Measurements from ENCODE around the gene MTERF4.

Gene MTERF4

DNA sequence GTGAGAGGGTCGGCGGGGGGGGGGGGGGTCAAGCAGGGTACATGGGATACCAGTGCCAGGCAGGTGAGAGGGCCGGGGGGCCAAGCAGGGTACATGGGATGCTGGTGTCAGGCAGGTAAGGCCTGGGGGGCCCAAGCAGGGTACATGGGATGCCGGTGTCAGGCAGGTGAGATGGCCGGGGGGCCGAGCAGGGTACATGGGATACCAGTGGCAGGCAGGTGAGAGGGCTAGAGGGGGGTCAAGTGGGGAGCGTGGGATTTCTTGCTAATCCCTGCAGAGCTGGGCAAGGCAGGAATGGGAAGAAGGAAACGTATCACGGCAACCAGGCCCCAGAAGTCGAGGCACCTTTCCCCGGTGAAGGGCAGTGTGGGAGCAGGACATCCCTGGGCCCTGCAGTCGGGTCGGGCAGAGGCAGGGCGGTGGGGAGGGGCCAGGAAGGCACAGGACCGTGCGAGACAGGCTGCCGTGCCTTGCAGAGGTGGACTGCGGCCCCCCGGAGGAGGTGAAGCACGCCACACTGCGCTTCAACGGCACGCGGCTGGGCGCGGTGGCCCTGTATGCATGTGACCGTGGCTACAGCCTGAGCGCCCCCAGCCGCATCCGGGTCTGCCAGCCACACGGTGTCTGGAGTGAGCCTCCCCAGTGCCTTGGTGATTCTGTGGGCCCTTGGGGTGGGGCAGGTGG, 49.3 kb downstream of the MTERF4 start:
- no peak for ATAC-seq

DNA sequence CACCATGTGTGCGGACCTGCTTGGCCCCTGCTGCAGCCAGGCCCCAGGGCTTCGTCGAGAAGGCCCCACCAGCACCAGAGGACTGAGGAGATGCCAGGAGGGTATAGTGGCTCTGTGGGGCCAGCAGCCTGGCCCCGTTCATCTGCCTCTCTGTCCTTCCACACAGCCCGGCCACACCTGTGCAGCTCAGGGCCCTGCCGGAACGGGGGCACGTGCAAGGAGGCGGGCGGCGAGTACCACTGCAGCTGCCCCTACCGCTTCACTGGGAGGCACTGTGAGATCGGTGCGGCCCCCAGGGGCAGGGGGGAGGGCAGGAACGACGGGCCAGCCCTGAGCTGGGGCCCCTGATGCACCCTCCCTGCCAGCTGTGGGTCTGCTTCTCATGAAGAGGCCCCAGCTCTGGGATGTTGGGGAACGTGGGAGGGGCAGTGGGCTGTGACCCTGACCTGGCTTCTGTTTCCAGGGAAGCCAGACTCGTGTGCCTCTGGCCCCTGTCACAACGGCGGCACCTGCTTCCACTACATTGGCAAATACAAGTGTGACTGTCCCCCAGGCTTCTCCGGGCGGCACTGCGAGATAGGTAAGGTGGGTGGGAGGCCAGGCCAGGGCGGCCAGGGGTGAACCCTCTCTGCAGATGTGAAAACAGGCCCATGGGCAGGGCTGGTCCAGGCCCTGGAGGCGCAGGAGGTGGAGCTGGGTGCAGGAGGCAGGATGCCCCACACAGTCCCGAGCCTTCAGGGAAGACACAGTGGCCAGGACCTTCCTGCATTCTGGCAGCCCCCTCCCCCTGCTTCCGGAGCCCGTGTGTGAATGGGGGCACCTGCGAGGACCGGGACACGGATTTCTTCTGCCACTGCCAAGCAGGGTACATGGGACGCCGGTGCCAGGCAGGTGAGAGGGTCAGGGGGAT, 50.3 kb downstream of the MTERF4 start:
- ATAC-seq, result no peak
- TF ChIP-seq ZNF8 (CRISPR knock-in tag; IDR thresholded peaks at IDR 0.05) (no peak), BACH2 (CRISPR knock-in tag; IDR thresholded peaks at IDR 0.05; ENCODE audit: borderline replicate concordance) (no peak), ISL1 (CRISPR knock-in tag; IDR thresholded peaks at IDR 0.05) (no peak), ARNTL (CRISPR knock-in tag; IDR thresholded peaks at IDR 0.05; ENCODE audit: borderline replicate concordance, low read depth) (no peak), ZNF70 (CRISPR knock-in tag; IDR thresholded peaks at IDR 0.05) (no peak), SNAI2 (CRISPR knock-in tag; IDR thresholded peaks at IDR 0.05) (no peak)
- TF ChIP-seq, protein P1, sequence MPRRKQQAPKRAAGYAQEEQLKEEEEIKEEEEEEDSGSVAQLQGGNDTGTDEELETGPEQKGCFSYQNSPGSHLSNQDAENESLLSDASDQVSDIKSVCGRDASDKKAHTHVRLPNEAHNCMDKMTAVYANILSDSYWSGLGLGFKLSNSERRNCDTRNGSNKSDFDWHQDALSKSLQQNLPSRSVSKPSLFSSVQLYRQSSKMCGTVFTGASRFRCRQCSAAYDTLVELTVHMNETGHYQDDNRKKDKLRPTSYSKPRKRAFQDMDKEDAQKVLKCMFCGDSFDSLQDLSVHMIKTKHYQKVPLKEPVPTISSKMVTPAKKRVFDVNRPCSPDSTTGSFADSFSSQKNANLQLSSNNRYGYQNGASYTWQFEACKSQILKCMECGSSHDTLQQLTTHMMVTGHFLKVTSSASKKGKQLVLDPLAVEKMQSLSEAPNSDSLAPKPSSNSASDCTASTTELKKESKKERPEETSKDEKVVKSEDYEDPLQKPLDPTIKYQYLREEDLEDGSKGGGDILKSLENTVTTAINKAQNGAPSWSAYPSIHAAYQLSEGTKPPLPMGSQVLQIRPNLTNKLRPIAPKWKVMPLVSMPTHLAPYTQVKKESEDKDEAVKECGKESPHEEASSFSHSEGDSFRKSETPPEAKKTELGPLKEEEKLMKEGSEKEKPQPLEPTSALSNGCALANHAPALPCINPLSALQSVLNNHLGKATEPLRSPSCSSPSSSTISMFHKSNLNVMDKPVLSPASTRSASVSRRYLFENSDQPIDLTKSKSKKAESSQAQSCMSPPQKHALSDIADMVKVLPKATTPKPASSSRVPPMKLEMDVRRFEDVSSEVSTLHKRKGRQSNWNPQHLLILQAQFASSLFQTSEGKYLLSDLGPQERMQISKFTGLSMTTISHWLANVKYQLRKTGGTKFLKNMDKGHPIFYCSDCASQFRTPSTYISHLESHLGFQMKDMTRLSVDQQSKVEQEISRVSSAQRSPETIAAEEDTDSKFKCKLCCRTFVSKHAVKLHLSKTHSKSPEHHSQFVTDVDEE (CRISPR knock-in tag; IDR thresholded peaks at IDR 0.05), result no peak
- TF ChIP-seq, protein P2, sequence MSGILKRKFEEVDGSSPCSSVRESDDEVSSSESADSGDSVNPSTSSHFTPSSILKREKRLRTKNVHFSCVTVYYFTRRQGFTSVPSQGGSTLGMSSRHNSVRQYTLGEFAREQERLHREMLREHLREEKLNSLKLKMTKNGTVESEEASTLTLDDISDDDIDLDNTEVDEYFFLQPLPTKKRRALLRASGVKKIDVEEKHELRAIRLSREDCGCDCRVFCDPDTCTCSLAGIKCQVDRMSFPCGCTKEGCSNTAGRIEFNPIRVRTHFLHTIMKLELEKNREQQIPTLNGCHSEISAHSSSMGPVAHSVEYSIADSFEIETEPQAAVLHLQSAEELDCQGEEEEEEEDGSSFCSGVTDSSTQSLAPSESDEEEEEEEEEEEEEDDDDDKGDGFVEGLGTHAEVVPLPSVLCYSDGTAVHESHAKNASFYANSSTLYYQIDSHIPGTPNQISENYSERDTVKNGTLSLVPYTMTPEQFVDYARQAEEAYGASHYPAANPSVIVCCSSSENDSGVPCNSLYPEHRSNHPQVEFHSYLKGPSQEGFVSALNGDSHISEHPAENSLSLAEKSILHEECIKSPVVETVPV (CRISPR knock-in tag; IDR thresholded peaks at IDR 0.05), result no peak
- TF ChIP-seq, protein P3, sequence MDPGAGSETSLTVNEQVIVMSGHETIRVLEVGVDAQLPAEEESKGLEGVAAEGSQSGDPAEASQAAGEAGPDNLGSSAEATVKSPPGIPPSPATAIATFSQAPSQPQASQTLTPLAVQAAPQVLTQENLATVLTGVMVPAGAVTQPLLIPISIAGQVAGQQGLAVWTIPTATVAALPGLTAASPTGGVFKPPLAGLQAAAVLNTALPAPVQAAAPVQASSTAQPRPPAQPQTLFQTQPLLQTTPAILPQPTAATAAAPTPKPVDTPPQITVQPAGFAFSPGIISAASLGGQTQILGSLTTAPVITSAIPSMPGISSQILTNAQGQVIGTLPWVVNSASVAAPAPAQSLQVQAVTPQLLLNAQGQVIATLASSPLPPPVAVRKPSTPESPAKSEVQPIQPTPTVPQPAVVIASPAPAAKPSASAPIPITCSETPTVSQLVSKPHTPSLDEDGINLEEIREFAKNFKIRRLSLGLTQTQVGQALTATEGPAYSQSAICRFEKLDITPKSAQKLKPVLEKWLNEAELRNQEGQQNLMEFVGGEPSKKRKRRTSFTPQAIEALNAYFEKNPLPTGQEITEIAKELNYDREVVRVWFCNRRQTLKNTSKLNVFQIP (CRISPR knock-in tag; IDR thresholded peaks at IDR 0.05; ENCODE audit: borderline replicate concordance, low read depth), result no peak

More for the DNA sequence above, 49.3 kb downstream of the MTERF4 start:
- no peak for TF ChIP-seq ZC3H10 (CRISPR knock-in tag; IDR thresholded peaks at IDR 0.05)
- TF ChIP-seq, protein P3 (CRISPR knock-in tag; IDR thresholded peaks at IDR 0.05; ENCODE audit: borderline replicate concordance, low read depth), result no peak
- no peak for TF ChIP-seq ESRRG (CRISPR knock-in tag; IDR thresholded peaks at IDR 0.05)
- TF ChIP-seq ZFP3 (CRISPR knock-in tag; IDR thresholded peaks at IDR 0.05), result no peak
- no peak for TF ChIP-seq GLIS3 (CRISPR knock-in tag; IDR thresholded peaks at IDR 0.05)
- no peak for TF ChIP-seq ISL1 (CRISPR knock-in tag; IDR thresholded peaks at IDR 0.05)
- TF ChIP-seq ZNF565 (CRISPR knock-in tag; conservative IDR thresholded peaks at IDR 0.05; ENCODE audit: low read depth), result no peak
- no peak for TF ChIP-seq BACH2 (CRISPR knock-in tag; IDR thresholded peaks at IDR 0.05; ENCODE audit: borderline replicate concordance)
- TF ChIP-seq, protein P2 (CRISPR knock-in tag; IDR thresholded peaks at IDR 0.05), result no peak
- TF ChIP-seq, protein P1 (CRISPR knock-in tag; IDR thresholded peaks at IDR 0.05), result no peak
- TF ChIP-seq ZNF70 (CRISPR knock-in tag; IDR thresholded peaks at IDR 0.05), result no peak
- no peak for TF ChIP-seq ZNF8 (CRISPR knock-in tag; IDR thresholded peaks at IDR 0.05)
- TF ChIP-seq TCF4 (CRISPR knock-in tag; IDR thresholded peaks at IDR 0.05; ENCODE audit: borderline replicate concordance), result no peak
- TF ChIP-seq ZFP30 (CRISPR knock-in tag; IDR thresholded peaks at IDR 0.05), result no peak
